ENCODE measurements around the gene ASIC2. TPM values are rescaled to one million over a fixed set of nuclear protein-coding genes. Genes with fewer than 3 reads are reported as not detected.

Gene ASIC2
- total RNA-seq: not detected in 2 replicates

GRCh38 chr17:33292981-33293867 lies at the start of gene ASIC2:
ASIC2 (minus strand) TSS chr17:33293295.

